LNCAP (cell line): ENCODE measurements around the gene LUZP2.

Experiments
- TF ChIP-seq, protein P1 (sequence below): fragments of 450-650 bp; IDR thresholded peaks from 2 replicates; pipeline ENCODE4 v1.5.1; 2017; ENCODE audit warnings: mild to moderate bottlenecking

Gene LUZP2

DNA sequence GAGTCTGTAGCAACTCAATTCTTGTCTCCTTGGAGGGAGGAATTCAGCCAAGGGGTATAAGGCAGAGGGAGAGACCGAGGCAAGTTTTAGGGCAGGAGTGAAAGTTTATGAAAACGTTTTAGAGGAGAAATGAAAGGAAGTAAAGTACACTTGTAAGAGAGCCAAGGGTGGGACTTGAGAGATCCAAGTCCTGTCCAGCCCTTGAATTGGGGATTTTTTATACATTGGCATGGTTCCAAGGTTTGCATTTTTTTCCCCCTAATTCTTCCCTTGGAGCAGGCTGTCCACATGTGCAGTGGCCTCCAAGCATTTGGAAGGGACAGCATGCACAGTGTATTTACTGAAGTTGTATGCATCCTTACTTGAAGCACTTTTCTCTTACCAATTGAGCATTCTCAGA is 192.1 kb downstream of the LUZP2 start:
- TF ChIP-seq, protein P1, sequence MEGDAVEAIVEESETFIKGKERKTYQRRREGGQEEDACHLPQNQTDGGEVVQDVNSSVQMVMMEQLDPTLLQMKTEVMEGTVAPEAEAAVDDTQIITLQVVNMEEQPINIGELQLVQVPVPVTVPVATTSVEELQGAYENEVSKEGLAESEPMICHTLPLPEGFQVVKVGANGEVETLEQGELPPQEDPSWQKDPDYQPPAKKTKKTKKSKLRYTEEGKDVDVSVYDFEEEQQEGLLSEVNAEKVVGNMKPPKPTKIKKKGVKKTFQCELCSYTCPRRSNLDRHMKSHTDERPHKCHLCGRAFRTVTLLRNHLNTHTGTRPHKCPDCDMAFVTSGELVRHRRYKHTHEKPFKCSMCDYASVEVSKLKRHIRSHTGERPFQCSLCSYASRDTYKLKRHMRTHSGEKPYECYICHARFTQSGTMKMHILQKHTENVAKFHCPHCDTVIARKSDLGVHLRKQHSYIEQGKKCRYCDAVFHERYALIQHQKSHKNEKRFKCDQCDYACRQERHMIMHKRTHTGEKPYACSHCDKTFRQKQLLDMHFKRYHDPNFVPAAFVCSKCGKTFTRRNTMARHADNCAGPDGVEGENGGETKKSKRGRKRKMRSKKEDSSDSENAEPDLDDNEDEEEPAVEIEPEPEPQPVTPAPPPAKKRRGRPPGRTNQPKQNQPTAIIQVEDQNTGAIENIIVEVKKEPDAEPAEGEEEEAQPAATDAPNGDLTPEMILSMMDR = no peak

DNA sequence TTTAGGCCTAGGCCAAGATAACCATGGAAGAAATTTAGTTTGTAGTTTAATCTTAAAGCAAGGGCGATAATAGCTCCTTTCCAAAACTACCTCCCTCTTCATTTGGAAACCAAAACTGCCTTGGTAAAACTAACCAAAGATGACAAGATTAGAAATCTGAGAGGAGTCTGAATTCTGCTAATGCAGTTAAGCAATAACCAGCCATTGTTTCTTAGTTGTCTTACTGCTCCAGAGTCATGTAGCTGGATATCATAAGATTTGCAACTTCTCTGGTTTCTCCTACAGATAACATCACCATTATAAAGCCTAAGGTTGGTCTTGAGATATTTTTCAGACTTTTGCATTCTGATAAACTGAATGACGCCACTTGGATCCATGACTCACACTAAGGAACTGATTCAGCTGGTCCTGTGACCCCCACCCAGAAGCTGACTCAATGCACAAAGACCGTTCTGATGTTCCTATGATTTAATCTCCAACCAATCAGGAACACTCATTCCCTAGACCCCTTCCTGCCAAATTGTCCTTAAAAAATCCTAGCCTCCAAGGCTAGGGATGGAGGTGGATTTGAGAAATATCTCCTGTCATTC is 200.8 kb downstream of the LUZP2 start:
- TF ChIP-seq, protein P1 = no peak

- TF ChIP-seq, protein P1 = no peak
These were observed 207.9 kb downstream of the LUZP2 start for GRCh38 chr11:24704716-24705115.

DNA sequence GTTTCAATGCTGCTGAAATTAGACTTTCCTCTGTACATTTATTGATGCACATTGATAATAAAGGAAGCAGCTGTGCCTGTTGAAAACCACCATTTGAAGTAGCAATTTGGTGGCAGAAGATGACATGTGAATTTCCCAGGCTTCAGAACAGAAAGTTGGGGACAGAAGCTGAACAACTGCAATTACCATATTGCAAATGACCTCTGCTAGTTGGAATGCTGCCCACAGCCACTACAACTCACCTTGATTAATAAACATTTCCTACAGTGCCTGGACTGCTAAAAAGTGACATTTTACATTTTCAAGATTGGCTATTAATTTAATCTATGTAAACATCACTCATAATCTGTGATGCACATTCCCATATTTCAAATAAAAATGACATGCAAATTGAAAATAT is 208.6 kb downstream of the LUZP2 start:
- TF ChIP-seq, protein P1 = no peak

GRCh38 chr11:24708616-24709015 is 211.8 kb downstream of the LUZP2 start:
- TF ChIP-seq, protein P1 = no peak

DNA sequence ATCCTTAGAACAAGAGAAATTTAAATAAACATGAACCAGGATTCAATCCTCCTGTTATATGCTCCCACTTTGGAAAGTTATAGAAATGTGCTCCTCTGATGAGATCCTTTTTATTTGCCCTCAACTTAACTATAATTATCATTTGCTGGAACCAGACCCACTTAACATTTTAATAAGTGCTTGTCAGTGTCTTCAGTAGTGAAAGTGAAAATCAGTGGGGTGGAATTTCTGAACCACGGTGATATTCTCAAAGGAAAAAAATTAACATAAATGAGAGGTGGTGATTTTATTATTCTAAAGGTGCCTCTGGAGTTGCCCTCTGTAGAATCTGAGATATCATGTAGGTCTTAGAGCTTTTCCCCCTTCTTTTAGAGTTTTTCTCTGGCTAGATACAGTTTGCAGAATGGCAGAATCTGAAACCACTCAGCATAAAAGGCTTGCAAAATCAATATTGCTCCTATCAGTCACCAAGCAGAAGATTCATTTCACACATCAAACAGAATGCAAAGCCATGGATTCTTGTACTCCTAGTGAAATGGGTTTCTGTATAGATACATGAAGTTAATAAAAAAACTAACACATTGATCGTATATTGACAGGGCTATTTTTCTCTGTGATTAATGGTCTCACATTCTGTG is 213.2 kb downstream of the LUZP2 start:
- TF ChIP-seq, protein P1 = no peak

- TF ChIP-seq, protein P1 = no peak
These were observed 217.7 kb downstream of the LUZP2 start for GRCh38 chr11:24714601-24715000.

GRCh38 chr11:24716403-24716802 is 219.6 kb downstream of the LUZP2 start:
- TF ChIP-seq, protein P1 = no peak
